Hematopoietic multipotent progenitor cell treated with erythropoietin and hydrocortisone succinate and interleukin-3 and kit ligand, for 4 days (in vitro differentiated cells): ENCODE measurements around the gene CBR1.
A peak's percentile ranks its signal among the peaks of the same experiment; 100 is the strongest.
"Not testable (repeated sequence)": the region's sequence is repeated elsewhere in the genome, so short reads cannot be mapped to it uniquely, and the experiment has no call there.

Experiments used
- DNase-seq: peaks from one replicate; pipeline ENCODE4 v3.0.0-alpha.2; 2015

Gene CBR1

DNA sequence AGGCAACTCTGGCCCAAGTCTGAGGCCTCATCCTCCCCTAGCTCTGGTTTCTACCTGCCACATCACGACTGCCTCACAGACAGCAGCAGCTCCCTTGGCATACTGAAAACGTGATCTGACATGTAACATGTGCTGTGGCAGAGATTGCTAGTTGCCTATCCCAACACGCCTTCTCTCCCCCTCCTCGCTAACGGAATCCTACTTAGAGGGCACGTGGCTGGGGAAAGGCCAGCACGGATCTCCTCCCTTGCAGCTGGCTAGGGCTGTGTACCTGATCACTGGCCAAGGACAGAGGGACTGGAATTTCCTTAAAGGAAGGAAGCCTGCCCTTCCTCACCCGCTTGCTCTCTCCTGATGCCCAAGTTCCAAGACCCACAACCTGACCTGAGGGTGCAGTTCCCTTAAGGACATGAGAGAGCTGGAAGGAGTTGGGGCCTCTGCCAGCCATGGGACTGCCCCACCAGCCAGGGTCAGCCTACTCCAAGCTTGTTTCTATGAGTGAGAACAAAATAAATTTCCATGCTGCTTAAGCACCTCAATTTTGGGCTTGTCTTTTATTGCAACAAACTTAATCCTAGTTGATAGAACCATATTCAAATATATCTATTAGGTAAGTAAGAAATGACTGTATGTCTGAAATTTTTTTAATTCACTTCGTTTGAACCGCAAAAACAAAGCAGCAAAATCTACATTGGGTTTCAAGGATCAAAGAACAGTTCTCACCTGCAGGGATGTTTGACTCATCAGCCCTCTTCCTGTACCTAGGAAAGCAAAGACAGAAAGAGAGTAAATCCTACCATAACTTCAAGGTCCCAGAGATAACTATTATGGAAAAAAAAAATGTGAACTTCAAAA lies 16.7 kb upstream of the CBR1 start:
- no peak for DNase-seq

DNA sequence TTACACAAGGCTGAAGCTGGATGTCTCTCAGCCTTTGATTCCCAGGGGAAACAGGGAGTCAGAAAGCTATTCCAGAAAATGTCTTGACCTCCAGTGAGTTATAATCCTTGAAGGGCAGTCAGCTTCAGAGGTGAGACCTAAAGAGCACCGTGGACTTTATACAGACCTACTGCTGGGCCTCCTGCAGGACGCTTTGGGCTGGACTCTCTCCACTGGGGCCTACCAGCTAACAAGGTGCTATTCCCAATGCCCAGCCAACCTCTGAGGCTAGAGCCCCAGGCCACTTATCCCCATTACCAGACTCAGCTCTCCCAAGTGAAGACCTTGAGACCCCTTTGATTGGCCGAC lies 16.1 kb upstream of the CBR1 start:
- DNase-seq = no peak

DNA sequence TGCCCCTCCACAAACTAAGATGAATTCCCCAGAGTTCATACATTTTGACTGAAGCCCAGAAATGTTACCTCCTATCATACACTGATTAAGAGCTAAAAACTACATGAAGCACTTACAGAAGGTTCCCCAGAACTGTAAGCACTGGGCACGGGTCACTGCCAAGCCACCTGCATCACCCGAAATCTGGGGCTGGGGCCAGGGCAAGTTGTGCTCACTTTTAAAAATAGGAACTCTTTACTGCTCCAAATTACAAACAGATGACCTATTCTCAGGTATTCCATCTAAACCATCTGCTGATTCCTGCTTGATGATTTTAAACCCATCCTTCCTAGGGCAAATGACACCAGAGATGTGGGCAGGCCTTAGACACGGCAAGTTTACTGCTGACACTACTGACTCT lies 14.3 kb upstream of the CBR1 start:
- no peak for DNase-seq

DNA sequence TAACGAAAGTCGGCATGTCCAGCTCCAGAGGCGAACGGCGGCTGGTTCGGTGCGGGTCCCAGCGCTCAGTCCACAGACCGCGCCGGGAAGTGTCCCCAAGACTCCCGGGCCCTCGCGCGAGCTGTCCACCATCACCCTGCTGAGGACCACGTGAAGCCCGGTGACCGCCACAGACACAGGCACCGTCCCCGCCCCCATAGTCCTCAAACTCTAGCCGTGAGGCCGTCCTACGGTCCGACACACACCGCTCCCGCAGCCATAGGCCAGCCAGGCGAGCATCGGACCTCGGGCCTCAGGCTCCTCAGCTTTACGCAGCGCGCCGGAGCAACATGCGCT lies 10.0 kb upstream of the CBR1 start:
- no peak for DNase-seq

DNA sequence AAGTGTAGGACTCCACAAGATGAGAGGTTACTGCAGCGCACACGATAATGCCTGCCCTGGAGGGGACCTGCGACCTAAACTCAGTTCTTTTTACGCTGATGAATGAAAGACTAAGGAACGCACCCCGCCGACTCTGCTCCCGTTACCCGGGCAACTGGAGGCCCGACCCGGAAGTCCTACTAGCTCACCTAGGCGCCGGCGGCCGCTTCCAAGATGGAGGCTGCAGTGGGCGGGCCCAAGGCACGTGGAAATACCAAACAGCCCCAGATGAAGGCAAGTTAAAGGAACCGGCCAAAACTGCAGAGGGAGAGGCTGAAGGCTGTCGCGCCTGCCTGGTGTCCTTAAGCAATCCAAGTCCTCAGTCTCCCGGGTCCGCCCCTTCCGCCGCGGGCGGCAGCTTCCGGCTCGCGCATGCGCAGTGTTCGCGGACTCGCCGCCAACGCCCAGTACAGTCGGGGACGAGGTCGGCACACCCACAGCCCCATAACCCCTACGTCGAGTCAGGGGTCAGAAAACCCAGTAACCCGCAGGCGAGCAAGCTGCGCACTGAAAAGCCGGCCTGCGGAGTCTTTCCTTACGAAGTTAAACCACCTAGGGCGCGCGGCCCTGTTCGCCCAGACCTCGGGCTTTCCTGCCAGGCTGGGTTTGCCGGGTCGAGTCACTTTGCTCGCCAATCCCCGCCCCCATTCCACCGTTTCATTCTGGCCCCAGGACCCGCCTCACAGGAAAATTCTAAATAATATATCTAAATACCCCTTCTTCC lies 9.5 kb upstream of the CBR1 start, which contains the start of gene SETD4:
SETD4 (minus strand) TSS at position 368 of the 763 bp plus-strand sequence. CDS start 1,638 bp downstream, outside the sequence.
- peak; percentile 98 for DNase-seq

DNA sequence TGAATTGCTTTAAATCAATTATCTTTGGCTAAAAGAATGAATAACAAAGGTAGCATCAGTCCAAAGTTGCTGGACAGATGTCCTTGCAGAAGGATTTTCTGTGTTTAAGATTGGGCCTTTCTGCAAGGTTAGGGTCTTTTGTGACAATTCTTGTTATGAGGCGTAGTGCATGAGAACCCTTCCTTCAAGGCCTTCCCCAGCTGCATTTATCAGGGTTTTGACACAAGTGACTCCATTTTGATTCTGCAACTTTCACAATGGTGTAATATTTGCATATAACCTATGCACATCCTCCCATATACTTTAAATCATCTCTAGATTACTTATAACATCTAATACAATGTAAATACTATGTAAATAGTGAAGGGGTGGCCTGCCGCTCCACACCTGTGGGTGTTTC lies 8.4 kb upstream of the CBR1 start:
- no peak for DNase-seq

DNA sequence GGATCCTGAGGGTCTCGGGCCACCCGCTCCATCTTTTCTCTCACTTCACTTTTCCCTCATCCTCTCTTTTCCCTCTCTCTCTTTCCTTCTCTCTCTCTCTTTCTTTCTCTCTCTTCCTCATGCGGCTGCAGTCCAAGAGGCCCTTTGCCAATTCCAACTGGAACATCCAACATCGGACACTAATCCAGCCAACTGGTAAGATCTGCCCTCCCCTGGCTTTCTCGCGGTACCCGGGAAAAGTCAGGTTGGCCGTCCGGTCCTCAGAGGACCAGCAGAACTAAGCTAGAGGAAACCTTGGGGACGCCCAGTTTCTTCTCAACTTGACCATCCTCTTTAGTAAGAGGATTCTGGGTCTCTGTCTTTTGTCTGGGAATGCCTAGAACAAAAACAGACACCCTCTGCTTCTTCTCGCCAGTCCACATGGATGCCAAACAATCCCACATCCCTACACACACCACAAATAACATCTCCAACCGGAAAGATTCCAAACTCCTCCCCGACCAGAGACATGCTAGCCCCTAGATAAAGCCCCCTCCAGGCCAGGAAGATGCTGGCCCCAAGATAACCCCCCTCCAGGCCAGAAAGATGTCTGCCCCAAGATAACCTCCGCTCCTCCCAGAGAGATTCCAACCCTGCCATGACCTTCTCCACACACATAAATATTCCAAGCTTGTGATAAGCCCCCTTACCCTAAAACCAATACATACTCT lies 6.3 kb upstream of the CBR1 start:
- DNase-seq = no peak

DNA sequence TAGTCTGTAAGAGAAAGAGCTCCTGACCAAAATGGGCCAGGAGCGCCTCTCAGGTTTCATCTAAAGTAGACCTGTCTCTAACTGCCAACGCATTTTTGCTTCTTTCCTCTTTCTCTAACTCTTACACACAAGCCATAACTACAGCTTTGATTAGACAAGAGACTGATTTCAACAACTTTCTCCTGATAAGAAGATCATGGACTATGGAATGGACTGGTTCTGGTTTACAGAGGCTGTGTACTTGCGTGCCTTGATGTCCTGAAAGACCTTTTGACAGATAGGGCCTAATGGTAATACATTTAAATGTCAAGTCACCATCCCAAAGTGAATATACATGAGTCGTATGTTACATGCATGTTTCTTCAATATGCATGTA lies 5.8 kb upstream of the CBR1 start:
- DNase-seq = no peak

DNA sequence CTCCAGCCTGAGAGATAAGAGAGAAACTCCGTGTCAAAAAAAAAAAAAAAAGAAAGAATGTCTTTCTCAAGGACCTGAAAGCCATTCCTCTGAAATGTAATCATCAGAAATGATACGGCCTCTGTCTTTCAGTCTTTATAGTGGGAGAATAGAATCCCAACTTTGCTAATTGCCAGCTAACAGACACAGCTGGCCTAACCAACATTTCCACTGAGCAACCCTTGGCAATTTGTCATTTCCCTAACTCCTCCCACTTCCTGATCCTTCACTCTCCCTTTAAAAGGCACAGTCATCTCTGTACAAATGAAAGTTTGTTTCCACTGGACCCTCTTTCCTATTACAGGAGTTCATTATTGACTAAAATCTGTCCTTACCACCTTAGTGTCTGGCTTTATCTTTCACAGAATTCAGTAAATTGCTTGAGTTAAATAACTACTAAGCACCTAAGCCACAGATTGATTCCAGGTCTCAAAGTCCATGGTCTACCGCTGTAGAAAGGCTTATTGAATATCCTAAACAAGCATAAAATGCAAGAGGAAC lies 4.3 kb upstream of the CBR1 start:
- peak; percentile 58 for DNase-seq

DNA sequence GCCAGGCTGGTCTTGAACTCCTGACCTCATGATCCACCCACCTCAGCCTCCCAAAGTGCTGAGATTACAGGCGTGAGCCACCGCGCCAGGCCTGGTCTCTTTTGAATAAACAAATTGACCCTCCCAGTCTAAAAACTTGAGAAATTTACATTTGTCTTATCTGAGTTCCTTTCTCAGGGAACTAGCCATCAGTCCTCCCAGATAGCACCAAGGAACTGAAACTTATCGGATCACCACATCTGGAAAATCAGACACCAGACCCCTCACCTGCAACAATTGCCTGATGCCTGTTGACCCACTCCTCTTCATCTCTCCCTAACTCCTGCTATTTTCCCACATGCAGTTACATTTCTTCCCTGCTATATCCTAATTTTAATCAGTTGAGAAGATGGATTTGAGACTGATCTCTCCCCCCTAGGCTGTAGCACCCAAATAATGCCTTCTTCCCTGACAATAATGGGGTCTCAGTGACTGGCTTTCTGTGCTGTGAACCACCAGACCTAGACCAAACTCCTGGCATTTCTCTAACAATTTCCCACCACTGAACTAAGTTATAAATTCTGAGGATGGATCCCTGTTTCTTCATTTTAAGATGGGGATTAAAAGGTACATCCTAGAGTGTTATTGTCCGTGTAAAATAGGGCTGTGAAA lies 951 bp upstream of the CBR1 start:
- DNase-seq = no peak

DNA sequence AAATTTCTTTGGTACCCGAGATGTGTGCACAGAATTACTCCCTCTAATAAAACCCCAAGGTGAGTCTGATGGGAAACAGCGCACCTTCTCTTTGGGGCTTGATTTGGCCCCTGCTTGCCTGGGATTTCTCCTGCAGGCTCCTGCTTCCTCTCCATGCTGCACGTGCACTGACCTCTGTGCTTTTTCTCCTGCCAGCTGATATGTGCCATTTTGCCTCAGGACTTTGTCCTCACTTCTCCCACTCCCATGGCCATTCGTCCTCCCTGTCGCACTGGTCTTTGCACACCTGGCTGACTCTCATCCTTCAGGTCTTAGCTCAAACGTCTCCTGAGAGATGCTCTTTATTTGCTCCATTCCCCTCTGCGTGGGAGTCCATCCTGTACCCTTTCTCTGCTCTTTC lies 1.2 kb downstream of the CBR1 start:
- no peak for DNase-seq

DNA sequence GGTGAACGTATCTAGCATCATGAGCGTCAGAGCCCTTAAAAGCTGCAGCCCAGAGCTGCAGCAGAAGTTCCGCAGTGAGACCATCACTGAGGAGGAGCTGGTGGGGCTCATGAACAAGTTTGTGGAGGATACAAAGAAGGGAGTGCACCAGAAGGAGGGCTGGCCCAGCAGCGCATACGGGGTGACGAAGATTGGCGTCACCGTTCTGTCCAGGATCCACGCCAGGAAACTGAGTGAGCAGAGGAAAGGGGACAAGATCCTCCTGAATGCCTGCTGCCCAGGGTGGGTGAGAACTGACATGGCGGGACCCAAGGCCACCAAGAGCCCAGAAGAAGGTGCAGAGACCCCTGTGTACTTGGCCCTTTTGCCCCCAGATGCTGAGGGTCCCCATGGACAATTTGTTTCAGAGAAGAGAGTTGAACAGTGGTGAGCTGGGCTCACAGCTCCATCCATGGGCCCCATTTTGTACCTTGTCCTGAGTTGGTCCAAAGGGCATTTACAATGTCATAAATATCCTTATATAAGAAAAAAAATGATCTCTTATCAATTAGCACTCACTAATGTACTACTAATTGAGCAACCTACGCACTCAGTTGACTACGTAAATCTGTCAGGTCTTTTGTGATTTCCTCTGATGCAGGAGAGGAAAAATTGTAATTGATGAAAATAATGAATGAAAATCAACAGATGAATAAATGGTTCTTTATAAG lies 2.8 kb downstream of the CBR1 start:
- DNase-seq = no peak

DNA sequence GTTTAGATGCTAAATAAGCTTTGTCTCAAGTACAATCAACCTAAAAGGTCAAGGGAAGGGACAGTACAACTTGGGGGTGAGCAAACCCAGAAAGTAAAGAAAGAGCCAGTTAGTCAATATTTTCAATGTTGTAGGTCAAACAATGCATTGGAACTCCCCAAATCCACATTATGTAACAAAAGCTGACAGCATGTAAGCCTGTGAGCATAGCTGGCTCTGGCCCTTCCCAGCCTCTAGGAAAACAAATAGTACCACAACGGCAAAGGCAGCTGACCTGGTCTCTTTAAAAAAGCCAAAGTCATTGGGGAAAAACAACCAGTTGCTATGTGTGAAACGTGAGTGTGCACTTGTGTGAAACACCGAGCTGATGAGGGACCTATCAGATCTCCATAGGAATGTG lies 3.4 kb downstream of the CBR1 start:
- no peak for DNase-seq

DNA sequence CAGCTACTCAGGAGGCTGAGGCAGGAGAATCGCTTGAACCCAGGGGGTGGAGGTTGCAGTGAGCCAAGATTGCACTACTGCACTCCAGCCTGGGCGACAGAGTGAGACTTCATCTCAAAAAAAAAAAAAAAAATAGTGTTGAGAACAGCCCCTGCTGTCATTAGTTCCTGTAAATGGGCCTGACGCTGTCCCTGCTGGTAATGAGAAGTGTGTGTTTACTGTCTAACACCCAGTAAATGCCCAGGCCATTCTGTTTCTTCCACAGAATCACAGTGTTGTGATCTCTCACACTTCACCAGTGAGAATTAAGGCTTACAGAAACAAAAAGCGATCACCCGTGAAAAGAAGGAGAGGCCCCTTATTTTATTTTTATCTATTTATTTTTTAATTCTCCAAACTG lies 4.1 kb downstream of the CBR1 start:
- DNase-seq = not testable (repeated sequence)

DNA sequence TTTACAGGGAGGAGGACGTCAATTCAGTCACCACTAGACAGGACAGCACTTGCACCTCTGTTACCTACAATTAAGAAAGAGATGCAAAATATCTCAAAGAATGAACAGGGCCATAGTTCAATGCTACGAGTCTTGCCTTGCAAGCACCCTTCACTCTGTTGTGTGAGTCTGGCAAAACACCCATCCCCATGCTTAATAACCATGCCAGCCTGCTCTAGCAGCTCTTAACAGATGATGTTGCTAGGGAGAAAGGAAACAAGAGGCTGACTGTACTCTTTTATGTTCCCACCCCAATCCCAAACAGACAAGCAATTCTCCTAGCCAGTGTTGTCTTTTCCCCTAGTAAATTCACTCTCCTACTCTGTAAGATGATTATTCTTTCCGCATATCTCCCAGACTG lies 5.3 kb downstream of the CBR1 start:
- DNase-seq = no peak

DNA sequence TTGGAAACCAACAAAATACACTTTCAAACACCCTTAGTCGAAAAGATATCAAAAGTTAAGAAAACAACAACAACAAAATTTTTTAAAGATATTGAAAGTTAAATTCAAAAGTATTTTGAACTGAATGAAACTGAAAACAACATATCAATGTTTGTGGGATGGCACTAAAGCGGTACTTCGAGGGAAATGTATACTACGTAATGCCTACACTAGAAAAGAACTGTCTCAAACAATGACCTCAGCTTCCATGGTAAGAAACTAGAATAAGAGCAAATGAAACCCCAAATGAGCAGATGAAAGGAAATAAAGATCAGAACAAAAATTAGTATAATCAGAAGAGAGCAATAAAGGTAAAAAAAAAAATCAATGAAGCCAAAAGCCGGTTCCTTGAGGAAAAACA lies 6.1 kb downstream of the CBR1 start:
- DNase-seq = no peak

DNA sequence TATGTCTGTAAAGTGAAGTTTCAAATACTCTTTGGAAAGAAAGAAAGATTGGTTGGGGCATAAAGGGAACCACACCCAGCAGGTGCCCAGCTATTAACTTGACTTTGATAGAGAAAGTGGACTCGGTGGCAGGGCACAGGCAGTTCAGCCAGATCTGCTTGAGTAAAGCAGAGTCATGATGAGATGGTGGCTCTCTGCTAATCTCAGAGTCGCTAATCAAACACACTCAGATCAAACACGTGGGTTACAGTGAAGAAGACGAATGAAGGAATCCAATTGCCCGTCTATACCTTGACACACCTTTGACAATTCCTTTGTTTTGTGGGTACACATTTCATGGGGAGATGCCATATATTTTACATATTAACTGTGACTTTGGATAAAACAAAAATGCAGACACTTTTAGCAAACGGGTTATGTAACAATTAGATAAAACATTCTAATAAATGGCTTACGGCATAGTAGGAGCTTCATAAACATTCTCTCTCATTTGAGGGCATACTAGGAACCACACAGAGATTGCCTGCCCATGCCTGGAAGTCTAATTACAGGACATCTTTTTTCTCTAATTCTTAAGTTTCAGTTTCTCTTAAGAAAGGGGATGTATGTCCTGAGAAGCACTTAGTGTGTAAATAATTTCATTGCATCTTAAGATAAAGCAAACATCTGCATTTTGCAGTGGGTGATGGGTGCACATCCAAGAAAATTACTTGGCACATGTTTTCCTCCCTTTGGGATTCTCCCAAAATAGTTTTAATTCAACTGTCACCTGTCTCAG lies 7.2 kb downstream of the CBR1 start:
- peak; percentile 33 for DNase-seq

DNA sequence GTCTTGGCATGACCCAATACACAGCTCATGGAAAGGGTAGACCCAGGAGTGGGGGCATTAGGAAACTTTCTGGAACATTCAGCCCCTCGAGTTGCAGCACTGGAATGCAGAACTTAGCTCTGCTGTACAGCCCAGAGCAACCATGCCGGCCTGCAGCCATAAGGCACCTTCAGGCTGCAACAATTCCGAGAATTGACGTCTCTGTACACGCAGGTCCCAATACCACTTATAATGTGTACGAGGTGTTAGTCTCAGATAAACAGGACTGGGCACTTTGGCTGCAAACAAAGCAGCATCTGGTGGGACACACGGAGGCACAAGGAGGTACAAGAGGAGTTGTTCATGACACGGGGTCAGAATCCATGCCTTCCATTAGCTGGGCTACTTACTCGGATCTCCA lies 7.9 kb downstream of the CBR1 start:
- no peak for DNase-seq

DNA sequence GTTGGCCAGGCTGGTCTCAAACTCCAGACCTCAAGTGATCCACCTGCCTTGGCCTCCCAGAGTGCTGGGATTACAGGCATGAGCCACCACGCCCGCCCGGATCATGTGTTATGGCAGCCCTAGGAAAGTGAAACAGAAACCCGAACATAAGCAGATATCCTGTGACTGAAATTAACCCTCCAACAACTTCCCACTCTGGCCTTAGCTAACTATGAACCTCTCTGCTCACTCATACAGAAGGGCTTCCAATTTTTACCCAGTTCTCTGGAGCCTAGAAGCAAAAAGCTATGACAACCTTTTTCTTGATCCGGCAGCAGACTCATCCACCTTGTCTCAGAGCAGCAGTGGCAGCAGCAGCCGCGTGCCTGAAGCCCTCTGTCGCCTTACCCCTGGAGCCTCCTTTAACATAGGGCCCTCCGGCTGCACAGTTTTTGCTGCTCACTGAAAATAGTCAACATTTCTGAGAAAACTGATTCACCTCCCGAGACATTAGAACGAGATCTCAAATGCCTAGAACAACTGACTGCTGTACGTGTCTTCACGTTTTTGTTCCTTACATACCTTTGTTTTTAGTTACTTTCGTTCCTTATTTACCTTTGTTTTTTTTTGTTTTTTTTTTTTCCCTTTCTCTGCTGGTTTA lies 9.3 kb downstream of the CBR1 start:
- peak; percentile 55 for DNase-seq

DNA sequence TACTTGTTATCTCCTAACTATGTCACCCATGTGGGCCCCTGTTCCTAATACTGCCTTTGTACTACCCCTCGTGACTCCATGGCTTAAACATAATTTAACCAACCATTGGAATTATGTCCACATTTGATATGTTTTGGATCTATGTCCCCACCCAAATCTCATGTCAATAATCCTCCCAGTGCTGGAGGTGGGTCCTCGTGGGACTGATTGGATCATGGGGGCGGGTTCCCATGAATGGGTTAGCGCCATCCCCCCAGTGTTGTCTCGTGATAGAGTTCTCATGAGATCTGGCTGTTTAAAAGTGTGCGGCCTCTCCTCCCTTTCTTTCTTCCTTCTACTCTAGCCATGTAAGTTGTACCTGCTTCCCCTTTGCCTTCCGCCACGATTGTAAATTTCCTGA lies 9.8 kb downstream of the CBR1 start:
- DNase-seq = no peak

DNA sequence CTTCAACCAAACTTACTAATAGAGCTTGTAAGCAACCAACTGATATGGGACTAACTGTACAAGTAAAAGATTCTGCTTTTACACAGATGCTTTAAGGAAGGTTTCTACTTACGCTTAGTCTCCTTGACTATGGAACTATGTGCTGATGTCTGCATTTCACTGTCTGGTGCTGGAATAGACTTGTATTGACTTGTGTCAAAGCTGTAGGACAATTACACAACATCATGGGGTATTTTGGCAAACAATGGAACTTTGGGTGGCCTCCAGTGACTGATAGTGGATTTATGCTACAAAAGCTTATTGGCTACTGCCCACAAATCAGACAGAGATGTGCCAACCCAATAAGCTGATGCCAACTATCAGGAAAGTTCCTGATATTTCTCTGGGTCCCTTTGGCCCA lies 10.6 kb downstream of the CBR1 start:
- DNase-seq = no peak
